ENCODE data around the gene GDA. TPM values are rescaled to one million over a fixed set of nuclear protein-coding genes. Genes with fewer than 3 reads are reported as not detected.

Gene GDA
- total RNA-seq, 4 donors from 2014 or later = 14.0 to 291 (median 273) TPM

GRCh38 chr9:72299017-72299603 is 149.9 kb downstream of the GDA start:
- Histone ChIP-seq H3K27ac (no peak overlapping the region), H3K4me3 (no peak overlapping the region)

GRCh38 chr9:72300873-72301272 is 151.6 kb downstream of the GDA start:
- Histone ChIP-seq H3K4me3 (no peak overlapping the region), H3K4me1 (peaks cover 0 to 11% (median 0%) of the 10 kb centered on the region in 4 donors), H3K27ac (no peak overlapping the region), H3K36me3 (no peaks in the 10 kb centered on the region), H3K27me3 (no peaks in the 10 kb centered on the region), H3K9me3 (no peaks in the 10 kb centered on the region)
- DNase-seq = no peak
- no peak for TF ChIP-seq POLR2A (IDR thresholded peaks at IDR 0.05)
- no peak for TF ChIP-seq CTCF (IDR thresholded peaks at IDR 0.05)

More at GRCh38 chr9:72299017-72299603, 149.9 kb downstream of the GDA start:
- no peaks in the 10 kb centered on the region for H3K27me3 ChIP-seq
- H3K9me3 ChIP-seq = no peaks in the 10 kb centered on the region
- no peak for DNase-seq
- peaks cover 0 to 5% (median 0%) of the 10 kb centered on the region in 4 donors for H3K4me1 ChIP-seq
- TF ChIP-seq POLR2A (IDR thresholded peaks at IDR 0.05) (no peak), CTCF (IDR thresholded peaks at IDR 0.05) (no peak)
- H3K36me3 ChIP-seq = no peaks in the 10 kb centered on the region

Small RNA genes within 50 kb of the gene (small RNA-seq; reads per million reads assigned to genes)
- gene RNA5SP285 = 0 reads per million in 2 donors

Other genes with a start within 250 kb of the GDA start
- 10 to 100 TPM; 23.9 to 39.1 (median 34.0) TPM for gene ABHD17B, start 238.2 kb upstream of the GDA start, total RNA-seq
- 10 to 100 TPM; 11.3 to 40.4 (median 21.9) TPM for gene C9orf85, start 237.8 kb upstream of the GDA start, total RNA-seq
- gene C9orf57, start 88.8 kb upstream of the GDA start, total RNA-seq = not detected
- 100 to 1,000 TPM in 3 of 4 donors, 10 to 100 TPM in 1; 69.0 to 272 (median 135) TPM for gene ZFAND5, start 215.8 kb downstream of the GDA start, total RNA-seq

Data from Peyer's patch (tissue), 4 donors.